Muscle of back (tissue), 13 donors: ENCODE data around the gene IL4R. TPM values are rescaled to one million over a fixed set of nuclear protein-coding genes. Genes with fewer than 3 reads are reported as not detected.
"Not testable (repeated sequence)": the region's sequence is repeated elsewhere in the genome, so short reads cannot be mapped to it uniquely, and the experiment has no call there.

Source experiments
- DNase-seq, 3 donors: peaks; one replicate each; pipeline versions ENCODE4 v3.0.0 to v3.0.0-alpha.2; 2013
- long read RNA-seq, 9 donors: transcript quantifications; one replicate each; lab custom pipeline, GENCODE V29; 2026
- polyA plus RNA-seq, 10 donors: library from polyadenylated mRNA; unstranded; fragments of 120-200 nt; gene quantifications; one replicate each; pipeline ENCODE4 v1.2.1, GENCODE V29; 2013; ENCODE audit not compliant: insufficient read length in 10 of 10

Gene IL4R
- polyA plus RNA-seq, result 10 to 100 TPM; 10.5 to 18.5 (median 13.2) TPM
- long read RNA-seq, donor 1, result 0 reads
- long read RNA-seq, donor 2, partial matches to known transcripts, result 0 of 3 reads
- long read RNA-seq, donor 2, other reads (novel, unspliced or antisense), result 0 of 3 reads
- long read RNA-seq, donor 3, result 0 reads
- long read RNA-seq, donor 4, result 0 reads
- long read RNA-seq, donor 5, result 0 reads
- long read RNA-seq, donor 6, result 0 reads
- long read RNA-seq, donor 7, partial matches to known transcripts, result 0 of 1 reads
- long read RNA-seq, donor 7, other reads (novel, unspliced or antisense), result 0 of 1 reads
- long read RNA-seq, donor 8, result 0 reads
- long read RNA-seq, donor 9, result 0 reads

GRCh38 chr16:27313422-27314160 is at the start of gene IL4R:
Gene IL4R (plus strand): TSS chr16:27313974. CDS start chr16:27340204, 26,230 bp downstream.
- peak in 2 of 3 donors; percentile 56 to 82 for DNase-seq

DNA sequence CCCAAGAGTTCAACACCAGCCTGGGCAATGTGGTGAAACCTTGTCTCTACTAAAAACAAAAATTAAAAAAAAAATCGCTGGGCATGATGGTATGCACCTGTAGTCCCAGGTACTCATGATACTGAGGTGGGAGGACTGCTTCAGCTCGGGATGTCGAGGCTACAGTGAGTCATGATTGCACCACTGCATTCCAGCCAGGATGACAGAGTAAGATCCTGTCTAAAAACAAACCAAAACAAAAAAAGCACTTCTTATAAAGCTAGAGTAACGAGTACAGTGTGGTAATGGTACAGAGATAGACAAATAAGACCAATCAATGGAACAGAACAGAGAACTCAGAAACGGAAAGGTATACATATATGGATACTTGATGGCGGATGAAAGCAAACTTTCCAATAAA is 49.6 kb upstream of the IL4R start:
- DNase-seq, result no peak

DNA sequence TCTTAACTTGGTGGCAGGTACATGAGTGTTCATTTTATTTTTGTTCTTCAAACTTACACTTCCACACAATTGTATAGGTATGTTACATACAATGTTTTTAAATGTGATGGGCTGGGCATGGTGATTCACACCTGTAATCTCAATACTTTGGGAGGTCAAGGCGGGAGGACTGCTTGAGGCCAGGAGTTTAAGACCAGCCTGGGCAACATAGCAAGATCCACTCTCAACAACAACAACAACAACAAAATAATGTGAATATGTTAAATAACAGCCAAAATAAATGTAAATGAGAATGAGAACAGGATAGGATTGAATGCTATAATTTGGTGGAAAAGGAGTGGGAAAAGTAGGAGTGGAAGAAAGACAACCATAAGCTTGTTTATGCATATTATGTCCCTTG is 47.8 kb upstream of the IL4R start:
- no peak for DNase-seq

GRCh38 chr16:27267037-27267677 is 46.6 kb upstream of the IL4R start:
- DNase-seq, result no peak

DNA sequence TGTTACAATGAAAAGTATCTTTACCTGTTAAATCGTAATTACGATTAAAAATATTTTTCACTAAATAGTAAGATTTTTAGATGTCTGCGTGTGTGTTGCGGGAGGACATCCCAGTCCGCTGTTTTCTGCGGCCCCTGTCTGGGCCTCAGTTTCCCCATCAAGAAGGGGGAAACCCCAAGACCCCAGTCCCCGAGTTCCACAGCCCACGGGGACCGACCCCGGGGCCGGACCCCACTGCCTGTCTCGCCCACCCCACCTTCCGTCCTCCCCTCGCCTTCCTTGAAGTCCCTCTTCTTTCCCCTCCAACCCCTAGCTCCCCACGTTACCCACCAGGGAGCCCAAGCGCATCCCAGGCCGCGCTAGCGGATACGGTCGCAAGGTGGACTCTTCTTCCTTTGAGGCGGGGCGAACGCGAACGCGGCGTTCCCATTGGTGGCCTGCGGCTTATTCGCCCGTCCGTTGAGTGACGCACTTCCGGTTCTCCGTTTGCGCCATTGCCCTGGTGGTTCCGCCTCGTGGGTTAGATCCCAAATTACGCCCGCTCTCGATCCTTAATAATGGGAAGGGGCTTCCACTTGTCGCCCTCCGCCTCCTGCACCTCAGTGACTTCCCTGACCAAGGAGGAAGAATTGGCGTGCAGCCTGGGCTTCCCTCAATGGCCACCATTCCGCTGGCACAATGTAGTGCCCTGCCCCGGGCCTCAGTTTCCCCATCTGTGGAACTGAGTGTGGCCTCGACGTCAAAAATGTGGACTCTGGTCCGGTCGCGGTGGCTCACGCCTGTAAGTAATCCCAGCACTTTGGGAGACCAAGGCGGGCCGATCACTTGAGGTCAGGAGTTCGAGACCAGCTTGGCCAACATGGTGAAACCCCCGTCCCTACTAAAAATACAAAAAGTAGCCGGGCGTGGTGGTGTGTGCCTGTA is 45.1 kb upstream of the IL4R start, which contains the start of gene NSMCE1:
NSMCE1 (minus strand) TSS at position 397 of the 924 bp plus-strand sequence. CDS start 11,202 bp downstream, outside the sequence.
- DNase-seq, result peak; percentile 96 to 99 (median 99)

DNA sequence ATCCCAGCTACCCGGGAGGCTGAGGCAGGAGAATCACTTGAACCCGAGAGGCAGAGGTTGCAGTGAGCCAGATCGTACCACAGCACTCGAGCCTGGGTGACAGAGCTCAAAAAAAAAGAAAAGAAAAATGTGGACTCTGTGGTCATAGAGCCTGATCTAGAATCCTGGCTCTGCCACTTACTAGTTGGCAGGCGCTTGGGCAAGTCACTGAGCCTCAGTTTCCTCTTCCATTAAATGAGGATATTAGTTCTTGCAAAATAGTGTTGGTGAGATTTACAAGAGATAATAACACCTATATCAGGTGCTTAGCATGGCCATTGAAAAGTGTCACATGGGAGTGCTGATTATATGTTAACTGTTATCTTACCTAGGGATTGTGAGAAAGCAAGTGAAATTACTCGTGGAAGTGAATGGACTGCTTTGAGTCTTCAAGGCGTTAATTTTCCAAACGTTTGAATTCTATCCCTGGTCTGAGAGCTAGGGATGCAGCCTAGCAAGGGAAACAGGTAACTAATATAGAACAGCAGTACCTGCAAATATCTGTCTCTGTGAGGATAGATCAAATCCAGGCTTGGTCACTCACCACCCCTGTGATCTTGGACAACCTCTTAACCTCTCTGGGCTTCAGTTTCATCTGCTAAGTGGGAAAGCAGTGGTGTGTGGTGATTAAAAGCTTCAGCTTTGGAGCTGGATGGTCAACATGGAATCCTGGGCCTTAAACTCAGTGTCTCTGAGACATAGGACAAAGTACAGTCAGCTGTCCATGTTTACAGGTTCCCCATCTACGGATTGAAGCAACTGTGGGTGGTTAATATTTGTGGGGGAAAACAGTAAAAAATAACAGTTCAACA is 44.2 kb upstream of the IL4R start:
- no peak for DNase-seq

DNA sequence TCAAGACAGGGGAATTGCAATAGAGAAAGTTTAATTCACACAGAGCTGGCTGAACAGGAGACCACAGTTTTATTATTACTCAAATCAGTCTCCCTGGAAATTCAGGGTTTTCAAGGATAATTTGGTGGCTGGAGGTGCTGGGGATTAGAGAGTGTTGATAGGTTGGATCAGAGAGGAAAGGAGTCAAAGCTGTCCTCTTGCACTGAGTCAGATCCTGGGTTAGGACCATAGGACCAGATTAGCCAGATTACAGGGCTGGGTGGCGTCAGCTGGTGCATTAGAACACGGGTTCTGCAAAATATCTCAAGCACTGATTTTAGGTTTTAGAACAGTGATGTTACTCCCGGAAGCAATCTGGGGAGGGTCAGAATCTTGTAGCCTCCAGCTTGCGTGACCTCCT is 43.4 kb upstream of the IL4R start:
- no peak for DNase-seq

DNA sequence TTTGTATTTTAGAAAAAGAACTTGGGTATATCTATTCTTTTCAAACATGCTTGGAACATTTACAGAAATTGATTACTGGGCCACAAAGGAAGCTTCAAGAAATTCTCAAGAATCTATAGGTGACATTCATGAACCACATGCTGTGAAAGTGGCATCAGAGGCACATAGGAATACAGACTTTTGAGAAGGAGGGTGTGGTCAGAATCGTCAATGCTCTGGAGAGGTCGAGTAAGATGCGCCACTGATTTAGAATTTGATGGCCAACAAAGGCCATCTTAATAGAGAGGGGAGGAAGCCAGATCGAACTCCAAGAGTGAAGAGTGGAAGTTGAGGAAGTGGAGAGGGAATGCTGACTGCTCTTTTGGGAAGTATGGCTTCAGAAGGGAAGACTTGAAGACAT is 41.7 kb upstream of the IL4R start:
- no peak for DNase-seq

DNA sequence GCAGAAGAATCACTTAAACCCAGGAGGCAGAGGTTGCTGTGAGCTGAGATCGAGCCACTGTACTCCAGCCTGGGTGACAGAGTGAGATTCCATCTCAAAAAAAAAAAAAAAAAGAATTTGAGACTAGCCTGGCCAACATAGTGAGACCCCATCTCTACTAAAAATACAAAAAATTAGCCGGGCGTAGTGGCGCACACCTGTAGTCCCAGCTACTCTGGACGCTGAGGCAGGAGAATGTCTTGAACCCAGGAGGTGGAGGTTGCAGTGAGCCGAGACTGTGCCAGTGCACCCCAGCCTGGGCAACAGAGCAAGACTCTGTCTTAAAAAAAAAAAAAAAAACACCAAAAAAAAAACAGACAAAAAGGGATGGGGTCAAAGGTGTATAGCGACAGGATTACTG is 41.1 kb upstream of the IL4R start:
- DNase-seq, result not testable (repeated sequence)

- DNase-seq, result no peak
Observed at GRCh38 chr16:27273330-27273669, 40.5 kb upstream of the IL4R start.

DNA sequence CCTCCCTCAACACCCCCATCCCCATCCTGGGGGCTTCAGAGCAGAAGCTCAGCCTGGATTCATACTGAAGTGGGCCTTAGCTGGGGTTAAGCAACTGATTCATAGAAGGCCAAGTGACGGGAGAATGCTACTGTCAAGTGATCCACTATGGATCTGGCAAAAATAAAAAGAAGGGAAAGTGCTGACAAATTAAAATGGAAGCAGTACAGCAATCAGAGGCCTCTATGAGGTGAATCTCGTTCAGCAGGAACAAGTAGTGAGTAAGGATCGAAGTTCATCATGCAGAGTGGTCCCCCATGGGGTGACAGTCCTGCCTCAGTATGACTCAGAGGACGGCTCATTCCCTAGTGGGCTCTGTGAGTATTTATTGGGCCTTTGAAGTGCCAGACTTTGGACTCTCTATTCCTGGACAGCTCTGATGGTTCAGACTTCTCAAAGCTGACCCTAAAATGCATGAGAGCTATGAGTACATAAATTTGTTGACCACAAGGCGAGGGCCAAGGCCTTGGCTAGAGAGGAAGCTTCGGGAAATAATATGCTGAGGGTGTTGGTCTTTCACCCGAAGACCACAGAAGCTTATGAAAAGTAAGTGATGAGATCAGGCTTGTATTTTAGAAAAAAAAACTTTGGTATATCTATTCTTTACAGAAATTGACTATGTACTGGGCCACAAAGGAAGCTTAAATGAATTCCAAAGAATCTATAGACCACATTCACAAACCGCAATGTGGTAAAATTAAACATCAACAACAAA is 39.9 kb upstream of the IL4R start:
- DNase-seq, result peak in 1 of 3 donors; percentile 10

- not testable (repeated sequence) for DNase-seq
Observed at GRCh38 chr16:27274424-27274874, 39.3 kb upstream of the IL4R start.

DNA sequence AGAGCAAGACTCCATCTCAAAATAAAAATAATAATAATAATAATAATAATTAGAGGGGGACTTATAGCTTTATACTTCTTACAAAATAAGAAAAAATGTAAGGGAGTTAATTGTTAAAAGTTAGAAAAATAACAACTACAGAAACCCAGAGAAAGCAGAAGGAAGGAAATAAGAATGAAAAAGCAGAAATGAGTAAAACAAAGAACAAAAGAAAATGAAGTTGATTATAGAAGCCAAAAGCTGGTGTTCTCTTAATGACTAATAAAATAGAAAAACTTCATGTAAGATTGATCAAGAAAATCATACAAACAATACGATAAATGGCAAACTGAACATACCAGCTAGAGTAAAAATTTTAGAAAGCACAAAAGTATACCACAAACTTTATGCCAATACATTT is 38.4 kb upstream of the IL4R start:
- no peak for DNase-seq

GRCh38 chr16:27281243-27281642 is 32.5 kb upstream of the IL4R start:
- no peak for DNase-seq

DNA sequence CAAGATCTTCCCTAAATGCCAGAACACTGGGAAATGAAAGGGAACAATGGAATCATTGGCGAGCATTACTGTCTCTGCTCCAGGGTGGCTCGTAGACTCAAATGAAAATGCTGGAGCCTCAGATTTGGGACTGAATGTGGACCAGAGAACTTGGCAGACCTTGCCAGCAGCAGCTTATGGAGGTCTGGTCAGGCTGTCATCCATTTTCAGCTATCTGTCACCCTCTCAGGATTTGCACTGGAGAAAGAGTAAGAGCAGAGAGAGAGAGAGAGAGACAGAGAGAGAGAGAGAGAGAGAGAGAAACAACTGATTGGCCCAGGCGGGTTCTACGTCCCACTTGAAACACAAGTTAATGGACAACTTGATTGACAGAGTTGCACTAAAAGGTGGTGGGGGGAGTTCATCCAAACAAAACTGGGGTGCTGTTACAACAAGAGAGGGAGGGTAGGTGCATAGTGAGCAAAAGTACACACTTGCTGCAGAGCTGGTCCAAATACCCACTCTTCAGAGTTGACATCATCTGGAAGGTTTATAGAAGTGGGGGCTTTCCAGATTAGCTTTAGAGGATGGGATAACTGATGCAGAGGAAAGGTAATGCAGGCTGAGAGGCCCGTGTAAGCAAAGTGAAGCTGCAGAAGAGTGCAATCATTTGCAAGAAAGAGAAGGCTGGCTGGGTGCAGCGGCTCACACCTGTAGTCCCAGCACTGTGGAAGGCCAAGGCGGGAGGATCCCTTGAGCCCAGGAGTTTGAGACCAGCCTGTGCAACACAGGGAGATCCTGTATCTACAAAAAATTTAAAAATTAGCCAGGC is 28.7 kb upstream of the IL4R start:
- no peak for DNase-seq

DNA sequence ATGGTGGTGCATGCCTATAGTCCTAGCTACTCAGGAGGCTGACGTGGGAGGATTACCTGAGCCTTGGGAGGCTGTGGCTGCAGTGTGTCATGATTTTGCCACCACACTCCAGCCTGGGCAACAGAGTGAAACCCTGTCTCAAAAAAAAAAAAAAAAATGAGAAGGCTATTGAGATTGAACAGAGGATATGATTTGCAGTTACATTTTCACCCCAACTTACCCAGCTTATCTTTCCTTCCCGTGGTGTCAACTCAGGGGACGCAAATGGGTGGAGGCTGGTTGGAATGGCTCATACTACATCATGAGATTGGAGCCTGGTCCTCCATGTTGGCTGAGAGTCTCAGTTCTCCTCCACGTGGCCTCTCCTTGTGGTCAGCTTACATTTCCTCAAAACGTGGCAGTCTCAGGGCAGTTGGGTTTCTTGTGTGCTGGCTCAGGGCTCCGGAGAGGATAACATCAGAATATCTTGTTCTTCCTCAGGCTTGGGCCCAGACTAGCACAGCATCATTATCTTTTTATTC is 28.0 kb upstream of the IL4R start:
- DNase-seq, result peak in 1 of 3 donors; percentile 26

DNA sequence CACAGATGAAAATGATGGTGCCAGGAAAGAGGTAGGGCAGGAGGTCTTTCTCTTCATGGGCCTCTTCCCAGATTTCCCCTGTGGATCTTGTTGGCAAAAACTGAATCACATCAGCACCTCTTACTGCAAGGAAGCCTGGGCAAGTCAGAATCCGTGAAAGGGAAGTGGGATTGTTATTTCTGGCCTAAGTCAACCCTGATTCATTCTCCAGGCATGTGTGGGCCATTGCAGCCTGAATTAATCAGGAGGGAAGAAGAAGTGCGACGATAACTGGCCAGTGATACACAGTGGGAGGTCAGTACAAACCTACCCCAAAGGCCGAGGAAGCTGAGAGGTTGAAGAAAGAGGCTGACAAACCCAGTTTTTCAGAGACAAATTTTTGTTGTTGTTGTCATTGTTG is 27.3 kb upstream of the IL4R start:
- peak in 1 of 3 donors; percentile 86 for DNase-seq

DNA sequence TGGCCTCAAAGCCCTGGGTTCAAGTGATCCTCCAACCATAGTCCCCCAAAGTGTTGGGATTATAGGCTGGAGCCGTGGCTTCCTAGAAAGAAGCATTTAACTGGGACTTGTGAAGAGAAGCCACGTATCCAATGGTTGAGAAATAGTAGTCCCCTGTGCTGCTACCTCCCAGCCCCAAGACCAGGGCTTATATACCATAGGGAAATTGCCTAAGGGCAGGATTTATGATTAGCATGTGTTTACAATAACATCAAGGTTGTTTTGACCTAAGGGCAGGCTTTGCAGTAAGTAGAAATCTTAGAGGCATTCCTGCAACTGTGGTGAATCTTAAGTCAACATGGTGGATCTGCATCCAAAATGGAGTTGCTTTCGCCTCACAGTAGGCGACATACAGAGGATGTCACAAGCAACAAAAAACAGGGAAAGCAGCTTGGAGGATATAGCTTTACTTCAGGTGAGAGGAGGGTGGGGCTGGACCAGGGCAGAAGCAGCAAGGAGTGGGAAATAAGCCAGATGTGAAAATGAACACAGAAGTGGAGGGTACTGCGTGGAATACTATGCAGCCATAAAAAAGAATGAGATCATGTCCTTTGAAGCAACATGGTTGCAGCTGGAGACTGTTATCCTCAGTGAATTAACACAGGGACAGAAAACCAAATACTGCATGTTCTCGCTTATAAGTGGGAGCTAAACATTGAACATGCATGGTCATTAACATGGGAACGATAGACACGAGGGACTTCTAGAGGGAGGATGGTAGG is 26.5 kb upstream of the IL4R start:
- no peak for DNase-seq
